Measurements from ENCODE around the gene DCST1. TPM values are rescaled to one million over a fixed set of nuclear protein-coding genes. Genes with fewer than 3 reads are reported as not detected.

The DCST1 gene
- total RNA-seq, 2 donors from 2014 or later = not detected

GRCh38 chr1:155003227-155003765, 30.3 kb upstream of the DCST1 start:
- Histone ChIP-seq H3K36me3 (replicated peaks in 1 of 2; ENCODE audit: insufficient read depth in 1 of 2, low read depth in 2 of 2) (no peaks in the 10 kb centered on the region), H3K27me3 (no peaks in the 10 kb centered on the region), H3K4me3 (peak overlapping the region; percentile 70 to 80), H3K9me3 (no peaks in the 10 kb centered on the region), H3K27ac (peak overlapping the region; percentile 90 to 100 (median 98)), H3K4me1 (peaks cover 60% of the 10 kb centered on the region)
- WGBS, 2 donors = 0 to 2% methylated on average over 19 to 37 of the region's 37 CpGs
- no peak for TF ChIP-seq CTCF (IDR thresholded peaks at IDR 0.05)
- peak in 2 of 3 donors; percentile 44 to 45 for TF ChIP-seq POLR2A (IDR thresholded peaks at IDR 0.05)
- intact Hi-C loops (cut with DNase I) = no loop called here
- ATAC-seq (no peak), DNase-seq (peak; percentile 50 to 57 (median 54))

GRCh38 chr1:155003766-155004351, 29.8 kb upstream of the DCST1 start:
- Histone ChIP-seq H3K9me3 (no peaks in the 10 kb centered on the region), H3K4me3 (peak overlapping the region; percentile 70 to 80), H3K27ac (peak overlapping the region; percentile 90 to 100 (median 98)), H3K36me3 (replicated peaks in 1 of 2; ENCODE audit: insufficient read depth in 1 of 2, low read depth in 2 of 2) (no peaks in the 10 kb centered on the region), H3K4me1 (peaks cover 64% of the 10 kb centered on the region), H3K27me3 (no peaks in the 10 kb centered on the region)
- peak in 2 of 3 donors; percentile 5 to 16 for TF ChIP-seq POLR2A (IDR thresholded peaks at IDR 0.05)
- TF ChIP-seq CTCF (IDR thresholded peaks at IDR 0.05) = no peak
- peak; percentile 64 to 80 (median 76) for DNase-seq
- WGBS, 2 donors = 0 to 1% methylated on average over 1 to 34 of the region's 34 CpGs
- no peak for ATAC-seq
- intact Hi-C loops (cut with DNase I) = no loop called here

- H3K36me3 ChIP-seq (replicated peaks in 1 of 2; ENCODE audit: insufficient read depth in 1 of 2, low read depth in 2 of 2) = no peaks in the 10 kb centered on the region
- H3K9me3 ChIP-seq = no peaks in the 10 kb centered on the region
- H3K27me3 ChIP-seq = no peaks in the 10 kb centered on the region
- DNase-seq (no peak), ATAC-seq (no peak)
- 16 to 18% methylated on average over 4 to 5 of the region's 5 CpGs for WGBS, 2 donors
- H3K4me1 ChIP-seq = peaks cover 62% of the 10 kb centered on the region
- TF ChIP-seq CTCF (IDR thresholded peaks at IDR 0.05) = no peak
- no peak for TF ChIP-seq POLR2A (IDR thresholded peaks at IDR 0.05)
- H3K4me3 ChIP-seq = peak overlapping the region; percentile 70 to 80
- H3K27ac ChIP-seq = peak overlapping the region; percentile 90 to 100 (median 98)
- intact Hi-C loops (cut with DNase I) = no loop called here
These were observed 29.1 kb upstream of the DCST1 start for GRCh38 chr1:155004352-155005075.

GRCh38 chr1:155005076-155006011, 28.3 kb upstream of the DCST1 start:
- DNase-seq = peak; percentile 81 to 92 (median 88)

More at GRCh38 chr1:155005076-155006011, 28.3 kb upstream of the DCST1 start:
- WGBS, 2 donors = 2 to 12% methylated on average over 6 to 17 of the region's 17 CpGs
- H3K9me3 ChIP-seq = no peaks in the 10 kb centered on the region
- no peaks in the 10 kb centered on the region for H3K36me3 ChIP-seq (replicated peaks in 1 of 2; ENCODE audit: insufficient read depth in 1 of 2, low read depth in 2 of 2)
- TF ChIP-seq POLR2A (IDR thresholded peaks at IDR 0.05) = peak; percentile 24 to 60 (median 51)
- no peak for TF ChIP-seq CTCF (IDR thresholded peaks at IDR 0.05)
- peak overlapping the region; percentile 90 to 100 (median 98) for H3K27ac ChIP-seq
- ATAC-seq = no peak
- H3K4me3 ChIP-seq = no peak overlapping the region
- H3K27me3 ChIP-seq = no peaks in the 10 kb centered on the region
- peaks cover 63% of the 10 kb centered on the region for H3K4me1 ChIP-seq
- intact Hi-C loops (cut with DNase I) = no loop called here

All from body of pancreas (tissue), 4 donors.